ENCODE data around the gene PPFIBP1. TPM values are rescaled to one million over a fixed set of nuclear protein-coding genes. Genes with fewer than 3 reads are reported as not detected.
A peak's percentile ranks its signal among the peaks of the same experiment; 100 is the strongest.

PPFIBP1 gene
- total and polyA plus RNA-seq, 2 of the 13 experiments (the other 11 are each of a cell fraction or from before 2014, with no cell fraction given) = 16.2 to 21.8 TPM

DNA sequence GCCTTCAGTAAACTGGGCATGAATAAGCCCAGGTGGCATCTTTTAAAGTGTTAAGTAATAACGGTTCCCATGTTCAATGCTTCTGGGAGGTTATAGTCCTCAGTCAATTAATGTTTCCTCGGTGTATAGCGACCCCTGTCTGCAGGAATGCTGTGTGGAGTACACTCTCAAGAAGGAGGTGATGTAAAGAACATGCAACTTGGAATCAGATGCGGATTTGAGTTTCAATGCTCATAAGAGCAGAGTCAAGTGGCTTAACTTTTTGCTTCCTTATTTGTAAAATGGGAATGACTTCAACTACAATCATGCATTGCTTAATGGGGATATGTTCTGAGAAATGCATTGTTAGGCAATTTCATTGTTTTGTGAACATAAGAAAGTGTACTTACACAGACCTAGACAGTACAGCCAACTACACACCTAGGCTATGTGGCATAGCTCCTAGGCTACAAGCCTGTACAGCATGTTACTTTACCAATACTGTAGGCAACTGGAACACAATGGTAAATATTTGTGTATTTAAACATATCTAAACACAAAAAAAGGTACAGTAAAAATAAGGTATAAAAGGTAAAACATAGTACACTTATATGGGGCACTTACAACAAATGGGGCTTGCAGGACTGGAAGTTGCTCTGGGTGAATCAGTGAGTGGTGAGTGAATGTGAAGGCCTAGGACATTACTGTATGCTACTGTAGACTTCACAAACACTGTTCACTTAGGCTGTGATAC, 179.9 kb downstream of the PPFIBP1 start (continued):
- TF ChIP-seq ZBTB44 (CRISPR knock-in tag; IDR thresholded peaks at IDR 0.05) = no peak
- no peak for TF ChIP-seq TMF1 (CRISPR knock-in tag; IDR thresholded peaks at IDR 0.05; ENCODE audit: low read depth)
- no peak for TF ChIP-seq ZNF138 (CRISPR knock-in tag; IDR thresholded peaks at IDR 0.05; ENCODE audit: low read depth)
- TF ChIP-seq, protein P1, sequence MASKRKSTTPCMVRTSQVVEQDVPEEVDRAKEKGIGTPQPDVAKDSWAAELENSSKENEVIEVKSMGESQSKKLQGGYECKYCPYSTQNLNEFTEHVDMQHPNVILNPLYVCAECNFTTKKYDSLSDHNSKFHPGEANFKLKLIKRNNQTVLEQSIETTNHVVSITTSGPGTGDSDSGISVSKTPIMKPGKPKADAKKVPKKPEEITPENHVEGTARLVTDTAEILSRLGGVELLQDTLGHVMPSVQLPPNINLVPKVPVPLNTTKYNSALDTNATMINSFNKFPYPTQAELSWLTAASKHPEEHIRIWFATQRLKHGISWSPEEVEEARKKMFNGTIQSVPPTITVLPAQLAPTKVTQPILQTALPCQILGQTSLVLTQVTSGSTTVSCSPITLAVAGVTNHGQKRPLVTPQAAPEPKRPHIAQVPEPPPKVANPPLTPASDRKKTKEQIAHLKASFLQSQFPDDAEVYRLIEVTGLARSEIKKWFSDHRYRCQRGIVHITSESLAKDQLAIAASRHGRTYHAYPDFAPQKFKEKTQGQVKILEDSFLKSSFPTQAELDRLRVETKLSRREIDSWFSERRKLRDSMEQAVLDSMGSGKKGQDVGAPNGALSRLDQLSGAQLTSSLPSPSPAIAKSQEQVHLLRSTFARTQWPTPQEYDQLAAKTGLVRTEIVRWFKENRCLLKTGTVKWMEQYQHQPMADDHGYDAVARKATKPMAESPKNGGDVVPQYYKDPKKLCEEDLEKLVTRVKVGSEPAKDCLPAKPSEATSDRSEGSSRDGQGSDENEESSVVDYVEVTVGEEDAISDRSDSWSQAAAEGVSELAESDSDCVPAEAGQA (IDR thresholded peaks at IDR 0.05; ENCODE audit: low read depth) = no peak
- TF ChIP-seq, protein P1 (CRISPR knock-in tag; IDR thresholded peaks at IDR 0.05; ENCODE audit: borderline replicate concordance) = no peak
- no peak for TF ChIP-seq ZNF383 (CRISPR knock-in tag; IDR thresholded peaks at IDR 0.05; ENCODE audit: borderline replicate concordance)
- TF ChIP-seq STAG1 (CRISPR knock-in tag; IDR thresholded peaks at IDR 0.05) = peak; percentile 90
- TF ChIP-seq, protein P2, sequence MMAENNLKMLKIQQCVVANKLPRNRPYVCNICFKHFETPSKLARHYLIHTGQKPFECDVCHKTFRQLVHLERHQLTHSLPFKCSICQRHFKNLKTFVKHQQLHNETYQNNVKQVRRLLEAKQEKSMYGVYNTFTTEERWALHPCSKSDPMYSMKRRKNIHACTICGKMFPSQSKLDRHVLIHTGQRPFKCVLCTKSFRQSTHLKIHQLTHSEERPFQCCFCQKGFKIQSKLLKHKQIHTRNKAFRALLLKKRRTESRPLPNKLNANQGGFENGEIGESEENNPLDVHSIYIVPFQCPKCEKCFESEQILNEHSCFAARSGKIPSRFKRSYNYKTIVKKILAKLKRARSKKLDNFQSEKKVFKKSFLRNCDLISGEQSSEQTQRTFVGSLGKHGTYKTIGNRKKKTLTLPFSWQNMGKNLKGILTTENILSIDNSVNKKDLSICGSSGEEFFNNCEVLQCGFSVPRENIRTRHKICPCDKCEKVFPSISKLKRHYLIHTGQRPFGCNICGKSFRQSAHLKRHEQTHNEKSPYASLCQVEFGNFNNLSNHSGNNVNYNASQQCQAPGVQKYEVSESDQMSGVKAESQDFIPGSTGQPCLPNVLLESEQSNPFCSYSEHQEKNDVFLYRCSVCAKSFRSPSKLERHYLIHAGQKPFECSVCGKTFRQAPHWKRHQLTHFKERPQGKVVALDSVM (CRISPR knock-in tag; IDR thresholded peaks at IDR 0.05) = no peak
- TF ChIP-seq, protein P3, sequence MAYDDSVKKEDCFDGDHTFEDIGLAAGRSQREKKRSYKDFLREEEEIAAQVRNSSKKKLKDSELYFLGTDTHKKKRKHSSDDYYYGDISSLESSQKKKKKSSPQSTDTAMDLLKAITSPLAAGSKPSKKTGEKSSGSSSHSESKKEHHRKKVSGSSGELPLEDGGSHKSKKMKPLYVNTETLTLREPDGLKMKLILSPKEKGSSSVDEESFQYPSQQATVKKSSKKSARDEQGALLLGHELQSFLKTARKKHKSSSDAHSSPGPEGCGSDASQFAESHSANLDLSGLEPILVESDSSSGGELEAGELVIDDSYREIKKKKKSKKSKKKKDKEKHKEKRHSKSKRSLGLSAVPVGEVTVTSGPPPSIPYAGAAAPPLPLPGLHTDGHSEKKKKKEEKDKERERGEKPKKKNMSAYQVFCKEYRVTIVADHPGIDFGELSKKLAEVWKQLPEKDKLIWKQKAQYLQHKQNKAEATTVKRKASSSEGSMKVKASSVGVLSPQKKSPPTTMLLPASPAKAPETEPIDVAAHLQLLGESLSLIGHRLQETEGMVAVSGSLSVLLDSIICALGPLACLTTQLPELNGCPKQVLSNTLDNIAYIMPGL (CRISPR knock-in tag; IDR thresholded peaks at IDR 0.05; ENCODE audit: borderline replicate concordance in 1 of 2, low read depth in 1 of 2) = peak in 1 of 2 experiments; percentile 52; a peak in 1 of 4 replicates
- no peak for TF ChIP-seq MYNN (CRISPR knock-in tag; IDR thresholded peaks at IDR 0.05; ENCODE audit: low read depth)
- no peak for TF ChIP-seq ZMAT3 (CRISPR knock-in tag; conservative IDR thresholded peaks at IDR 0.05)
- no peak for TF ChIP-seq ARID3A (IDR thresholded peaks at IDR 0.05; ENCODE audit: low read depth, low read length)
- TF ChIP-seq ZBTB20 (CRISPR knock-in tag; IDR thresholded peaks at IDR 0.05; ENCODE audit: borderline replicate concordance, low read depth) = no peak
- no peak for TF ChIP-seq XBP1 (CRISPR knock-in tag; IDR thresholded peaks at IDR 0.05)
